B cell (primary cell): ENCODE results near the gene FBN2. TPM values are rescaled to one million over a fixed set of nuclear protein-coding genes. Genes with fewer than 3 reads are reported as not detected.

Source experiments
- ATAC-seq: fragments of 200-7000 bp; cut with Tn5 transposase; one replicate; pipeline ENCODE4 v1.10.0; 2021; ENCODE audit warnings: low read depth, mild to moderate bottlenecking, moderate number of reproducible peaks, moderate library complexity
- CTCF ChIA-PET: fragments of 350-600 bp; sonication (Branson Sonifier 250); formaldehyde crosslinking; loops from one replicate; lab custom pipeline; 2021; ENCODE audit warnings: antibody characterized with exemption, inconsistent platforms; lab: Charles Lee
- POLR2A ChIA-PET: fragments of 350-600 bp; sonication (Branson Sonifier 250); formaldehyde crosslinking; loops from one replicate; lab custom pipeline; 2021; ENCODE audit warnings: antibody characterized with exemption; lab: Charles Lee
- DNase-seq: peaks from one replicate; pipeline ENCODE4 v3.0.0; 2013
- H2AFZ ChIP-seq: 2 replicates; pipeline ENCODE4 v1.6.1; 2012; ENCODE audit warnings: mild to moderate bottlenecking, low read depth, low read length; ENCODE audit not compliant: insufficient read depth, poor library complexity, severe bottlenecking
- H3K27ac ChIP-seq, 2 donors: 1 replicate in 1 of 2; 2 replicates in 1 of 2; pipeline ENCODE4 v1.5.1; 2012 to 2013; ENCODE audit warnings: low read length in 2 of 2, mild to moderate bottlenecking in 2 of 2, moderate library complexity in 1 of 2
- H3K27me3 ChIP-seq, 4 experiments: fragments of 200-600 bp in 1 of 4; sonication (generic) in 1 of 4; replicated peaks in 1 of 4; 1 replicate in 2 of 4; 2 replicates in 2 of 4; pipeline versions ENCODE4 v1.6.1 to v1.7.0; 2013 to 2016; ENCODE audit warnings: low read length in 3 of 4, mild to moderate bottlenecking in 2 of 4, mixed read lengths in 1 of 4, moderate library complexity in 1 of 4; ENCODE audit not compliant: insufficient read depth in 4 of 4, control insufficient read depth in 3 of 4; ENCODE audit errors: control extremely low read depth in 1 of 4
- H3K36me3 ChIP-seq, 2 experiments: replicated peaks in 1 of 2; 1 replicate in 1 of 2; 2 replicates in 1 of 2; pipeline versions ENCODE4 v1.6.1 to v1.7.1; 2013; ENCODE audit warnings: low read length in 1 of 2; ENCODE audit not compliant: insufficient read depth in 2 of 2, control insufficient read depth in 1 of 2; ENCODE audit errors: control extremely low read depth in 1 of 2, extremely low read depth in 1 of 2
- H3K4me1 ChIP-seq, 2 donors: fragments of 200-600 bp in 1 of 2; sonication (generic) in 1 of 2; 1 replicate in 1 of 2; 2 replicates in 1 of 2; pipeline versions ENCODE4 v1.5.1 to v1.6.1; 2013 to 2017; ENCODE audit warnings: low read length in 2 of 2; ENCODE audit not compliant: control insufficient read depth in 2 of 2, insufficient read depth in 2 of 2
- H3K4me2 ChIP-seq: replicated peaks from 2 replicates; pipeline ENCODE3; 2012; ENCODE audit warnings: mild to moderate bottlenecking, low read depth, low read length; ENCODE audit not compliant: poor library complexity, severe bottlenecking
- H3K4me3 ChIP-seq, 5 experiments: fragments of 200-600 bp in 1 of 5; sonication (generic) in 1 of 5; 1 replicate in 3 of 5; 2 replicates in 2 of 5; pipeline versions ENCODE4 v1.5.1 to v1.7.0; 2011 to 2016; ENCODE audit warnings: low read length in 4 of 5, mild to moderate bottlenecking in 4 of 5, low read depth in 2 of 5, control low read depth in 1 of 5, moderate library complexity in 1 of 5; ENCODE audit not compliant: insufficient read depth in 1 of 5; ENCODE audit errors: control extremely low read depth in 1 of 5, extremely low read depth in 1 of 5
- H3K79me2 ChIP-seq: fragments of 200-600 bp; sonication (generic); one replicate; pipeline ENCODE4 v1.6.0; 2016; ENCODE audit warnings: low read length; ENCODE audit not compliant: control insufficient read depth, insufficient read depth
- H3K9ac ChIP-seq: fragments of 200-600 bp; sonication (generic); 2 replicates; pipeline ENCODE4 v1.6.1; 2017; ENCODE audit warnings: mild to moderate bottlenecking, low read length, moderate library complexity
- H3K9me3 ChIP-seq, 3 donors: one replicate each; pipeline versions ENCODE4 v1.6.1 to v1.7.1; 2013; ENCODE audit warnings: low read length in 2 of 3; ENCODE audit not compliant: control insufficient read depth in 2 of 3, insufficient read depth in 1 of 3; ENCODE audit errors: control extremely low read depth in 1 of 3
- H4K20me1 ChIP-seq: 2 replicates; pipeline ENCODE4 v1.6.0; 2012; ENCODE audit warnings: mild to moderate bottlenecking, low read length; ENCODE audit not compliant: insufficient read depth, control insufficient read depth, poor library complexity, severe bottlenecking
- H3K27ac Mint-ChIP-seq: one replicate; pipeline ENCODE4 v1.8.0; 2021; ENCODE audit warnings: mixed read lengths
- H3K27me3 Mint-ChIP-seq: one replicate; pipeline ENCODE4 v1.8.0; 2021; ENCODE audit warnings: mixed read lengths
- H3K4me1 Mint-ChIP-seq: one replicate; pipeline ENCODE4 v1.8.0; 2021; ENCODE audit warnings: mixed read lengths
- H3K4me3 Mint-ChIP-seq: one replicate; pipeline ENCODE4 v1.8.0; 2021; ENCODE audit warnings: mixed read lengths
- H3K9me3 Mint-ChIP-seq: one replicate; pipeline ENCODE4 v1.8.0; 2022; ENCODE audit warnings: mixed read lengths; ENCODE audit not compliant: insufficient read depth
- CTCF ChIP-seq: fragments of 200-600 bp; IDR thresholded peaks from one replicate; pipeline ENCODE4 v1.8.0; 2022; ENCODE audit warnings: antibody characterized with exemption, mild to moderate bottlenecking
- EZH2 ChIP-seq: IDR thresholded peaks from 2 replicates; pipeline ENCODE4 v1.6.1; 2012; ENCODE audit warnings: borderline replicate concordance, low read depth, mild to moderate bottlenecking, moderate library complexity, low read length; ENCODE audit not compliant: insufficient read depth, poor library complexity, severe bottlenecking
- WGBS: methylation state at CpG from one replicate; pipeline ENCODE4 v1.1.5; 2013; ENCODE audit warnings: missing lambda C conversion rate; ENCODE audit not compliant: insufficient coverage; 5-methylcytosine and 5-hydroxymethylcytosine counted together
- intact Hi-C: fragments of 100-400 bp; cut with micrococcal nuclease; formaldehyde crosslinking; loops from one replicate; pipeline ENCODE4 v1.10.0; 2022
- polyA plus RNA-seq: library from polyadenylated mRNA; depleted of rRNA; stranded (reverse); fragments of >200 nt; gene quantifications from 2 replicates; pipeline ENCODE4 v1.2.3, GENCODE V29; 2012
- total RNA-seq, 2 donors: library from RNA; stranded (reverse); fragments of 120-200 nt in 1 of 2; gene quantifications; 1 replicate in 1 of 2; 2 replicates in 1 of 2; pipeline versions ENCODE4 v1.2.3 to v1.2.4, GENCODE V29; 2013 to 2022

Gene FBN2
- total and polyA plus RNA-seq, 2 donors (not counting 1 experiment from before 2014, with no cell fraction given): 0.03 TPM; not detected in 1

- Mint-ChIP-seq H3K4me3 (no peak overlapping the region), H3K4me1 (no peaks in the 10 kb centered on the region), H3K27ac (no peak overlapping the region), H3K9me3 (no peaks in the 10 kb centered on the region), H3K27me3 (no peaks in the 10 kb centered on the region)
- ChIA-PET POLR2A (no interaction called here), CTCF (no interaction called here)
- ATAC-seq (no peak), DNase-seq (no peak)
- no peaks in the 10 kb centered on the region for H3K36me3 ChIP-seq
- intact Hi-C loops: no loop called here
- H3K79me2 ChIP-seq: no peaks in the 10 kb centered on the region
- no peaks in the 10 kb centered on the region for H3K4me1 ChIP-seq
- H2AFZ ChIP-seq: no peak overlapping the region
- no peak overlapping the region for H3K4me2 ChIP-seq
- H3K27me3 ChIP-seq: no peaks in the 10 kb centered on the region
- no peak overlapping the region for H3K27ac ChIP-seq
- no peaks in the 10 kb centered on the region for H3K9me3 ChIP-seq
- TF ChIP-seq EZH2: no peak
- no peak for TF ChIP-seq CTCF
- H3K9ac ChIP-seq: no peak overlapping the region
- no peaks in the 10 kb centered on the region for H4K20me1 ChIP-seq
- no peak overlapping the region for H3K4me3 ChIP-seq
- WGBS: 91% methylated on average over 3 of the region's 8 CpGs
These were observed 143.0 kb downstream of the FBN2 start for GRCh38 chr5:128395073-128395472.

GRCh38 chr5:128384068-128384467, 154.0 kb downstream of the FBN2 start:
- no peak for ATAC-seq
- Histone ChIP-seq H2AFZ (no peak overlapping the region), H3K4me1 (no peaks in the 10 kb centered on the region), H3K27ac (no peak overlapping the region), H3K4me3 (no peak overlapping the region), H3K79me2 (no peaks in the 10 kb centered on the region), H4K20me1 (no peaks in the 10 kb centered on the region), H3K36me3 (no peaks in the 10 kb centered on the region), H3K27me3 (no peaks in the 10 kb centered on the region), H3K4me2 (no peak overlapping the region), H3K9me3 (no peaks in the 10 kb centered on the region), H3K9ac (no peak overlapping the region)
- H3K27ac Mint-ChIP-seq: no peak overlapping the region
- H3K27me3 Mint-ChIP-seq: no peaks in the 10 kb centered on the region
- ChIA-PET POLR2A (no interaction called here), CTCF (no interaction called here)
- H3K4me3 Mint-ChIP-seq: no peak overlapping the region
- intact Hi-C loops: no loop called here
- no peak for DNase-seq
- WGBS: no CpG with 5 or more reads among the region's 2 CpGs
- H3K4me1 Mint-ChIP-seq: no peaks in the 10 kb centered on the region
- H3K9me3 Mint-ChIP-seq: peaks cover 6% of the 10 kb centered on the region
- no peak for TF ChIP-seq EZH2
- no peak for TF ChIP-seq CTCF
